Measurements from ENCODE around the gene SLC7A9.

SLC7A9 gene

DNA sequence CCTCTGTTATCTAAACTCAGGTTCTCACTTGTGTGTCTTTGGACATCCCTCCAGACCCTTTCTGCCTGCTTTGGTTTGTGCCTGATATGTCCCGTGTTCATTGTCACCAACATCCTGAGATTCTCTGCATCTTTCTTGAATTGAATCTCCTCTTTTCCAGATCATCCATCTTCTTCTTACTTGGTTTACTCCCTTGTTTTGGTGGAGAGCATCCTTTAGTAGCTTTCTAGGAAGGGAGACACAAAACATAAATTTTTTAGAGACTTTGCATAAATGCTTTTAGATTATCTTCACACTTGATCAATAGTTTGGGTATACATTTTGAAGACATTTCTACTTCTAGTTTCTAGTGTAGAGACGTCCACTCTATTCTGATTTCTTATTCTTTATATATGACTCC is 88.3 kb downstream of the SLC7A9 start:
- H3K27me3 ChIP-seq (ENCODE audit: low read depth, low read length): no peaks in the 10 kb centered on the region
- H3K4me3 ChIP-seq (ENCODE audit: low read depth in 1 of 2, low read length in 2 of 2): no peak overlapping the region
- no peak overlapping the region for H3K27ac ChIP-seq (ENCODE audit: low read length)
- no peaks in the 10 kb centered on the region for H3K36me3 ChIP-seq (ENCODE audit: control insufficient read depth in 1 of 2, insufficient read depth in 2 of 2, low read length in 2 of 2)
- H3K9me3 ChIP-seq (ENCODE audit: control insufficient read depth in 1 of 2, low read length in 2 of 2): peaks cover 0 to 3% of the 10 kb centered on the region in 2 donors
- no peaks in the 10 kb centered on the region for H3K4me1 ChIP-seq (ENCODE audit: control insufficient read depth in 1 of 2, insufficient read depth in 2 of 2, low read length in 2 of 2)
